Transverse colon (tissue), 4 donors: Measurements from ENCODE around the gene ZNF444. TPM values are rescaled to one million over a fixed set of nuclear protein-coding genes. Genes with fewer than 3 reads are reported as not detected.

Experiments used
- DNase-seq: peaks from one replicate; pipeline ENCODE4 v3.0.0-alpha.2; 2019
- H3K27ac ChIP-seq, 4 donors: fragments of 200-600 bp; sonication (generic); 2 replicates each; pipeline ENCODE4 v1.5.1; 2016 to 2018; ENCODE audit warnings: inconsistent platforms in 4 of 4
- H3K27me3 ChIP-seq: fragments of 200-600 bp; sonication (generic); 2 replicates; pipeline ENCODE4 v1.5.1; 2017; ENCODE audit warnings: inconsistent platforms
- H3K36me3 ChIP-seq, 4 donors: fragments of 200-600 bp; sonication (generic); 2 replicates each; pipeline ENCODE4 v1.5.1; 2017 to 2019; ENCODE audit warnings: inconsistent platforms in 4 of 4
- H3K4me1 ChIP-seq, 4 donors: fragments of 200-600 bp; sonication (generic); 2 replicates each; pipeline ENCODE4 v1.5.1; 2017 to 2020; ENCODE audit warnings: inconsistent platforms in 4 of 4
- H3K4me3 ChIP-seq, 4 donors: fragments of 200-600 bp; sonication (generic); 1 replicate in 1 of 4; 2 replicates in 3 of 4; pipeline versions ENCODE4 v1.5.1 to v1.6.1; 2017 to 2019; ENCODE audit warnings: inconsistent platforms in 4 of 4
- H3K9me3 ChIP-seq, 2 donors: fragments of 200-600 bp; sonication (generic); 2 replicates each; pipeline ENCODE4 v1.5.1; 2017 to 2019; ENCODE audit warnings: inconsistent platforms in 2 of 2
- EP300 ChIP-seq: sonication (generic); formaldehyde crosslinking; IDR thresholded peaks from one replicate; pipeline ENCODE4 v1.6.1; 2017; ENCODE audit warnings: antibody characterized with exemption, low read depth
- POLR2A ChIP-seq: fragments of 450-650 bp; IDR thresholded peaks from one replicate; pipeline ENCODE4 v1.6.1; 2016; ENCODE audit warnings: antibody characterized with exemption, mild to moderate bottlenecking, moderate library complexity
- POLR2AphosphoS5 ChIP-seq, 3 donors: sonication (generic); formaldehyde crosslinking; IDR thresholded peaks; one replicate each; pipeline ENCODE4 v1.6.1; 2016; ENCODE audit warnings: antibody characterized with exemption in 3 of 3
- WGBS, 2 donors: methylation state at CpG; one replicate each; pipeline ENCODE4 v1.1.5; 2018; ENCODE audit warnings: low coverage in 1 of 2; 5-methylcytosine and 5-hydroxymethylcytosine counted together
- in situ Hi-C, 4 donors: fragments of 200-750 bp; cut with MboI; loops; one replicate each; pipeline versions ENCODE4 v1.15.0 to v1.15.1; 2017; ENCODE audit warnings: low sequenced_read_pairs in 3 of 4, low pct_ligation_motif_present in 1 of 4, low pct_unique_long_range_greater_than_20kb in 1 of 4
- intact Hi-C: fragments of 100-400 bp; cut with DNase I; formaldehyde crosslinking; loops from one replicate; pipeline ENCODE4 v1.15.1; 2023; ENCODE audit warnings: low total_unique reads
- total RNA-seq, 4 donors: library from RNA; depleted of rRNA; stranded (reverse); fragments of >200 nt; gene quantifications; one replicate each; pipeline ENCODE4 v1.1.0, GENCODE V29; 2016
- TF ChIP-seq, protein P1 (sequence below), 5 experiments: fragments of 200-600 bp in 3 of 5; fragments of 450-650 bp in 2 of 5; sonication (generic) in 3 of 5; IDR thresholded peaks; 1 replicate in 2 of 5; 2 replicates in 3 of 5; pipeline ENCODE4 v1.5.1; 2016 to 2017; ENCODE audit warnings: antibody characterized with exemption in 5 of 5, inconsistent platforms in 3 of 5, mild to moderate bottlenecking in 2 of 5, moderate library complexity in 1 of 5

Gene ZNF444
- total RNA-seq = 100 to 1,000 TPM in 1 of 4 donors, 10 to 100 TPM in 3; 20.7 to 148 (median 39.2) TPM

DNA sequence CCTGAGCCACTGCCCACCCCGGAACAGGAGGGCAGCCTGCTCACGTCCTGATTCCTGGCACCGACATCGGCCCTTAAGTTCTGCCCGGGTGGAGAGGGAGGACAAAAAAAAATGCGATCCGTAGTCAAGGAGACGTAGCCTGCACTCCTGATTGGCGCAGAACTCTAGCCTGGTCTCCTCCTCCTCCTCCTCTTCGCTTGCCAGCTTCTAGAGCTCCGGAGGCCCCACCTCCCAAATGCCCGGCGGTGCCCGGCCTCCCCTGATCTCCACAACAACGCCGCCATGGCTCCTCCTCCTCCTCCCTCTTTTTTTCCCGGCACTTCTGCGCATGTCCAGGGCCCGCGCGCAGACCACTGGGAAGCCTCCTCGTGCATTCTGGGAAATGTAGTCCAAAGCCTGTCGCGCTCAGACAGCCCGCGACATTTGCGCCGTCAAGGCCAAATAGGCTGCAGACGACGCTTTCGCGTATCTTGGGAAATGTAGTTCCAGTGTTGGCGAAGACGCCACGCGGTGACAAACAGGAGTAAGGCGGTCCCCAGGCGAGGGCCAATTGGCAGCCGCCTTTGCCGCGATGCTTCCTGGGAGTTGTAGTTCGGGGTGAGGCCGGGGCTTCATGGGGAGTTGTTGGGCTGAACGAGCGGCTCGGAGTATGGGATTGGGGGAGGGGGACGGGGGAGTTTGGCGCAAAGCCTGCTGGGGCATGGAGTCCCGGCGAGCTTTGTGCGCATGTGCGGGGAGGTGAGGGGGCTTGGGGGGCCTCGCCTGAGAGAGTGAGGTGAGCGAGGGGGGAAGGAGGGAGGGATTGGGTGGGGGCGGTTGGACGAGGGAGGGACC lies at the start of gene ZNF444:
ZNF444 (plus strand) TSS at position 705 of the 834 bp plus-strand sequence. CDS start 5,625 bp downstream, outside the sequence.
- H3K4me3 ChIP-seq = peak within 1 kb of the TSS; percentile 36 to 64 (median 55)
- TF ChIP-seq POLR2A (peak; percentile 27), POLR2AphosphoS5 (IDR thresholded peaks at IDR 0.05) (peak; percentile 51 to 72 (median 63))
- TF ChIP-seq, protein P1, sequence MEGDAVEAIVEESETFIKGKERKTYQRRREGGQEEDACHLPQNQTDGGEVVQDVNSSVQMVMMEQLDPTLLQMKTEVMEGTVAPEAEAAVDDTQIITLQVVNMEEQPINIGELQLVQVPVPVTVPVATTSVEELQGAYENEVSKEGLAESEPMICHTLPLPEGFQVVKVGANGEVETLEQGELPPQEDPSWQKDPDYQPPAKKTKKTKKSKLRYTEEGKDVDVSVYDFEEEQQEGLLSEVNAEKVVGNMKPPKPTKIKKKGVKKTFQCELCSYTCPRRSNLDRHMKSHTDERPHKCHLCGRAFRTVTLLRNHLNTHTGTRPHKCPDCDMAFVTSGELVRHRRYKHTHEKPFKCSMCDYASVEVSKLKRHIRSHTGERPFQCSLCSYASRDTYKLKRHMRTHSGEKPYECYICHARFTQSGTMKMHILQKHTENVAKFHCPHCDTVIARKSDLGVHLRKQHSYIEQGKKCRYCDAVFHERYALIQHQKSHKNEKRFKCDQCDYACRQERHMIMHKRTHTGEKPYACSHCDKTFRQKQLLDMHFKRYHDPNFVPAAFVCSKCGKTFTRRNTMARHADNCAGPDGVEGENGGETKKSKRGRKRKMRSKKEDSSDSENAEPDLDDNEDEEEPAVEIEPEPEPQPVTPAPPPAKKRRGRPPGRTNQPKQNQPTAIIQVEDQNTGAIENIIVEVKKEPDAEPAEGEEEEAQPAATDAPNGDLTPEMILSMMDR (IDR thresholded peaks at IDR 0.05) = no peak
- peak; percentile 100 for DNase-seq
- intact Hi-C loops (loop anchor here (1.0 kb wide), 1 partner anchor 19 kb away; the partner anchor contains the start of gene ZNF787), in situ Hi-C loops (no loop called here)
- no peaks in the 10 kb centered on the region for H3K9me3 ChIP-seq
- H3K4me1 ChIP-seq = peaks cover 0 to 50% (median 29%) of the 10 kb centered on the region in 4 donors
- H3K27ac ChIP-seq = peak within 1 kb of the TSS; percentile 88 to 93 (median 91)
- H3K36me3 ChIP-seq = no peaks in the 10 kb centered on the region
- 0 to 1% methylated on average over 1 to 50 of the region's 56 CpGs for WGBS, 2 donors
- no peaks in the 10 kb centered on the region for H3K27me3 ChIP-seq

DNA sequence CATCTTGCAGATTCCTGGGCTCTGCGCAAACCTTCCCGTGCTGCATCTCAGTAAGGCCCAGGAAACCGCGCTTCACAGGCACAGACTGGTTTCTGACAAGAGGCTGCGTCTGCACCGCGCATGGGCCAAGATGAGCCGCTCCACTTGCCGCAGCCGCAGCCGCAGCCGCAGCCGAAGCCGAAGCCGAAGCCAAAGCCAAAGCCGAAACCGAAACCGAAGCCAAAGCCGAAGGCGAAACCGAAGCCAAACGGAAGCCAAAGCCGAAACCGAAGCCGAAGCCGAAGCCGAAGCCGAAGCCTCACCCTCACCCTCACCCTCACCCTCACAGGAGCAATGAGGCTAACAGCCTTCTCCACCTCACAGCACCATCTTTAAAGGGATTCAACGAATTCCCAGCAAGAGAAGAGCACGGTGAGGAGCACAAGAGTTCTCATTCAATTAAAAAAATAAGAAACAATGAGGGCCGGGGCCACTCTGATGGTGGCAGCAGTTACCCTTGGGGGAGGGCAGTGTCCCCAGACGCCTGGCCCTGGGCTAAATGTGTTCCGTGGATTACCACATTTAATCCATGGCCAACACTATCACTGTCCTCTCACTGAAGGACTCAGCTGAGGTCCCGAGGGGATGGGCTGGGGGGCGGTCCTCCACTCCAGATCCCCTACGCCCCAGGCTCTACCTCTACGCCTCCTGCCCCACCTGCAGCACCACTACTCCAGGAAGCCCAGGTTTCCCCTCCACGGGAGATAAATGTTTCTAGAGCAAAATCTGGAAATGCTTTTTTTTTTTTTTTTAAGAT lies 49.1 kb upstream of the ZNF444 start:
- no peak overlapping the region for H3K27ac ChIP-seq
- H3K36me3 ChIP-seq = peaks cover 0 to 6% (median 3%) of the 10 kb centered on the region in 4 donors

DNA sequence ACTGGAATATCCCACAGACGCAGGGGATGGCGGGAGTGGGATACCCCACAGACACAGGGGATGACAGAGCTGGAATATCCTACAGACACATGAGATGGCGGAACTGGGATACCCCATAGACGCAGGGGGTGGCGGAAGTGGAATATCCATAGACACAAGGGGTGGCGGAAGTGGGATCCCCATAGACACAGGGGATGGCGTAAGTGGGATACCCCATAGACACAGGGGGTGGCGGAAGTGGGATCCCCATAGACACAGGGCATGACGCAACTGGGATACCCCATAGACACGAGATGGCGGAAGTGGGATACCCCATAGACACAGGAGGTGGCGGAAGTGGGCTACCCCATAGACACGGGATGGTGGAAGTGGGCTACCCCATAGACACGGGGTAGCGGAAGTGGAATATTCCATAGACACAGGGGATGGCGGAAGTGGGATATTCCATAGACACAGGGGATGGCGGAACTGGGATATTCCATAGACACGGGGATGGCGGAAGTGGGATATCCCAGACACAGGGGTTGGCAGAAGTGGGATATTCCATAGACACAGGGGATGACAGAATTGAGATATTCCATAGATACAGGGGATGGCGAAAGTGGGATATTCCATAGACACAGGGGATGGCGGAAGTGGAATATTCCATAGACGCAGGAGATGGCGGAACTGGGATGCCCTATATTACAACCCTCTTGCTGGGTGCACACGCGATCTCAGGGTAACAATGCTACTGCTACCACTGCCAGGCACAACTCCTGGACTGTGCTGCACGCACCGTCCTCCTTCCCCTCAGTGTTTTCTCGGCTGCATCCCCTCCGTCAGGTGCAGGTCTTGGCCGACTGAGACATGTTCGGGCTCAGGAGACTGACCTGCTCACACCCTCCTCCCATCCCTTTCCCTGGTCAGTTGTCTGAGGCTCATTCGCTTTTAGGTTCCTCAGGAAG lies 48.1 kb upstream of the ZNF444 start:
- no peak for TF ChIP-seq EP300
- no peak for TF ChIP-seq POLR2AphosphoS5 (IDR thresholded peaks at IDR 0.05)
- no peak for TF ChIP-seq POLR2A
- TF ChIP-seq, protein P1 (IDR thresholded peaks at IDR 0.05) = no peak

More for the DNA sequence above, 49.1 kb upstream of the ZNF444 start:
- Histone ChIP-seq H3K27me3 (no peaks in the 10 kb centered on the region), H3K4me1 (no peaks in the 10 kb centered on the region), H3K9me3 (no peaks in the 10 kb centered on the region), H3K4me3 (no peak overlapping the region)
- TF ChIP-seq, protein P1 (IDR thresholded peaks at IDR 0.05) = no peak
- no peak for TF ChIP-seq EP300
- no peak for TF ChIP-seq POLR2A
- TF ChIP-seq POLR2AphosphoS5 (IDR thresholded peaks at IDR 0.05) = no peak
- in situ Hi-C loops = loop anchor here in 1 of 4 donors (25.0 kb wide), 1 partner anchor 220 kb away; the partner anchor contains the start of gene ZSCAN5A
- WGBS, 2 donors = 89 to 100% methylated on average over 3 to 38 of the region's 38 CpGs
- no peak for DNase-seq
- intact Hi-C loops = no loop called here

More for the DNA sequence above, 48.1 kb upstream of the ZNF444 start:
- Histone ChIP-seq H3K27me3 (no peaks in the 10 kb centered on the region), H3K27ac (no peak overlapping the region), H3K4me1 (no peaks in the 10 kb centered on the region), H3K9me3 (no peaks in the 10 kb centered on the region), H3K4me3 (no peak overlapping the region), H3K36me3 (peaks cover 0 to 6% (median 3%) of the 10 kb centered on the region in 4 donors)
- in situ Hi-C loops (loop anchor here in 1 of 4 donors (25.0 kb wide), 1 partner anchor 219 kb away; the partner anchor contains the start of gene ZSCAN5A), intact Hi-C loops (no loop called here)
- no peak for DNase-seq
- 96 to 98% methylated on average over 12 to 32 of the region's 32 CpGs for WGBS, 2 donors
